Inflammatory macrophage treated with lipopolysaccharide for 4 hours (primary cell): Measurements from ENCODE around the gene CYP2W1.

Experiments used
- DNase-seq: peaks from one replicate; pipeline ENCODE4 v3.0.0-alpha.2; 2020

Gene CYP2W1

GRCh38 chr7:967361-968082, 15.5 kb upstream of the CYP2W1 start:
- DNase-seq: no peak

- peak; percentile 33 for DNase-seq
Measured at GRCh38 chr7:968205-969105, 14.5 kb upstream of the CYP2W1 start.

GRCh38 chr7:969403-969802, 13.6 kb upstream of the CYP2W1 start:
- no peak for DNase-seq

- no peak for DNase-seq
Measured at GRCh38 chr7:970744-971143, 12.2 kb upstream of the CYP2W1 start.

- DNase-seq: no peak
Measured at GRCh38 chr7:972110-972509, 10.9 kb upstream of the CYP2W1 start.

- DNase-seq: no peak
Measured at GRCh38 chr7:972676-973309, 10.2 kb upstream of the CYP2W1 start.

- DNase-seq: no peak
Measured at GRCh38 chr7:973312-973711, 9.7 kb upstream of the CYP2W1 start.

GRCh38 chr7:974172-974571, 8.8 kb upstream of the CYP2W1 start:
- peak; percentile 30 for DNase-seq

- peak; percentile 89 for DNase-seq
Measured at GRCh38 chr7:974820-975681, 7.9 kb upstream of the CYP2W1 start, which contains the start of gene COX19. TSS of gene COX19 (minus strand) at chr7:975549. CDS start at chr7:975509, 40 bp downstream.

GRCh38 chr7:975702-976473, 7.1 kb upstream of the CYP2W1 start:
- no peak for DNase-seq

- no peak for DNase-seq
Measured at GRCh38 chr7:976901-977325, 6.1 kb upstream of the CYP2W1 start.

GRCh38 chr7:977326-978048, 5.5 kb upstream of the CYP2W1 start:
- no peak for DNase-seq

- DNase-seq: no peak
Measured at GRCh38 chr7:978049-978346, 5.0 kb upstream of the CYP2W1 start.

GRCh38 chr7:978416-979091, 4.4 kb upstream of the CYP2W1 start:
- DNase-seq: no peak

- no peak for DNase-seq
Measured at GRCh38 chr7:979151-979550, 3.8 kb upstream of the CYP2W1 start.

GRCh38 chr7:979886-980571, 3.0 kb upstream of the CYP2W1 start:
- DNase-seq: no peak

GRCh38 chr7:981793-982510, 1.0 kb upstream of the CYP2W1 start:
- DNase-seq: no peak

GRCh38 chr7:982511-983003, 424 bp upstream of the CYP2W1 start:
- DNase-seq: no peak

GRCh38 chr7:983616-984071, 663 bp downstream of the CYP2W1 start:
- no peak for DNase-seq
